ENCODE results near the gene THSD4.

DNA sequence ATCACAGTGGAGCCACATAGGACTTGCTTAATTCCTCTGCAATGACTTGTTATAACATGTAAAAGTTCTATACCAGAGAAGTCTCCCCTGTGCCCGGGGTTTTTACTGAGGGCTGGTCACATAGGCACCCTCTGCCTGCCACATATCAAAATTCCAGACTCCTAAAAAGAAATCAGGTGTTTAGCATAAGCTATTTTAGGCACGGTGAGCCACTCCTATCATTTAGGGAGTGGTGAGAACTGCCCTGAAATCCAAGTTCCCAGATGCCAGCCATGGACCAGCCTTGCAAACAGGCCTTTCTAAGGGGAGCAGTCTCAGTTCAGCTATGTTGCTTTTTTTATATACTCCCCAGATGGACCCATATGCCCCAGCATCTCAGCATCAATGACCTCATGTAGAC is 130.3 kb downstream of the THSD4 start:
- no peak for TF ChIP-seq YY1 (IDR thresholded peaks at IDR 0.05; ENCODE audit: insufficient read depth, insufficient read length)
- no peak for TF ChIP-seq ZNF274 (IDR thresholded peaks at IDR 0.05; ENCODE audit: low read depth, low read length)
- no peak for TF ChIP-seq SUZ12 (IDR thresholded peaks at IDR 0.05; ENCODE audit: extremely low read depth, insufficient read depth, insufficient read length)

All from NT2/D1 (cell line).